Measurements from ENCODE around the gene DPH3.

DNA sequence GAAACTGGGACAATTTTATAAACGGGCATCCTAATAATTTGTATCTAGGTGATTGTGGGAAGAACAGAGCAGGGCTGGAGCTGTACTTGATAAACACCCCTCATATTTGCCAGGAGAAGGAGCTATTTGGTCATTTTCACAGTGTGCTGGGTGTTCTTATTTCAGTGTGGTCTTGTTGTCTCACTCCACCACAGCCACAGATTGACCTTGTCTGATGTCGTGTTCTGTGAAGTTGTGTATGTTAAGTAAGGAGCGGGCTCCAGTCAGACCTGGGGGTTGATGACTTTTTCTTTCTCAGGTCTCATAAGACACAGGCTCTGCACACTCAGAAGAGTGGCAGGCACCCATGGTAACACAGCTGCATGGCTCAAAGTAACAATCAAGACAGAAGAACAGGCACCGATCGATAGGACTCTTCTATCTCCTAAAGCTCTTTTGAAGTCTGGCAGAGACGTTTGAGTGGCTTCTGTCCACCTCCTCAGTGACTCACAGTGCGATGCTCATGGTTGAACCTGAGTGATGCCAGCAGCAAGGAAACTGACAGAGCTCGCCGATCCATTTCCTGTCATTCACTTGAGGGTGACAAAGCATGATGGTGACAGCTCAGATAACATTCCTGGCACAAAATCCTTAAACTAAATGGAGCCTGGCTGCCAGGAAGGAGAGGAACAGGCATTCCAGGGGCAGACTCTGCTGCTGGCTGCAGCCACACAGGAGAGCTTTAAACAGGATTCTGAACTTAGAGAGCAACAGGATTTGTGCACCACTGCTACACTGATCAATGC lies 20.8 kb downstream of the DPH3 start:
- TF ChIP-seq CTCF (IDR thresholded peaks at IDR 0.05) (no peak), POLR2A (IDR thresholded peaks at IDR 0.05) (no peak)
